WTC11 (cell line): ENCODE measurements around the gene PMEPA1.

Experiments
- ATF3 ChIP-seq: sonication (generic); formaldehyde crosslinking; conservative IDR thresholded peaks from 2 replicates; pipeline ENCODE4 v1.8.1; 2022; ENCODE audit warnings: mild to moderate bottlenecking, missing genetic modification reagents
- CTCF ChIP-seq: fragments of 200-600 bp; IDR thresholded peaks from 2 replicates; pipeline ENCODE4 v1.8.0; 2022; ENCODE audit warnings: antibody characterized with exemption
- E2F1 ChIP-seq: sonication (generic); formaldehyde crosslinking; IDR thresholded peaks from 2 replicates; pipeline ENCODE4 v1.8.0; 2022; ENCODE audit warnings: mild to moderate bottlenecking, missing genetic modification reagents
- E2F4 ChIP-seq: sonication (generic); formaldehyde crosslinking; IDR thresholded peaks from 2 replicates; pipeline ENCODE4 v1.8.1; 2022; ENCODE audit warnings: low read depth, mild to moderate bottlenecking, moderate library complexity, missing genetic modification reagents, borderline replicate concordance
- IRF2 ChIP-seq: sonication (generic); formaldehyde crosslinking; IDR thresholded peaks from 2 replicates; pipeline ENCODE4 v1.8.0; 2022; ENCODE audit warnings: low read depth, missing genetic modification reagents, borderline replicate concordance
- JUN ChIP-seq: sonication (generic); formaldehyde crosslinking; IDR thresholded peaks from 2 replicates; pipeline ENCODE4 v1.8.0; 2023; ENCODE audit warnings: mild to moderate bottlenecking, missing genetic modification reagents
- NR3C1 ChIP-seq: sonication (generic); formaldehyde crosslinking; conservative IDR thresholded peaks from 2 replicates; pipeline ENCODE4 v1.8.1; 2023; ENCODE audit warnings: low read depth, mild to moderate bottlenecking, missing genetic modification reagents
- TP53 ChIP-seq: sonication (generic); formaldehyde crosslinking; IDR thresholded peaks from 2 replicates; pipeline ENCODE4 v1.8.1; 2023; ENCODE audit warnings: mild to moderate bottlenecking, missing genetic modification reagents
- USF1 ChIP-seq: sonication (generic); formaldehyde crosslinking; IDR thresholded peaks from 2 replicates; pipeline ENCODE4 v1.8.0; 2022; ENCODE audit warnings: mild to moderate bottlenecking, missing genetic modification reagents
- ZNF263 ChIP-seq: sonication (generic); formaldehyde crosslinking; IDR thresholded peaks from 2 replicates; pipeline ENCODE4 v1.8.1; 2022; ENCODE audit warnings: low read depth, mild to moderate bottlenecking, moderate library complexity, missing genetic modification reagents
- ZNF423 ChIP-seq: fragments of 250-450 bp; sonication (Bioruptor Pico); IDR thresholded peaks from 2 replicates; pipeline ENCODE4 v2.1.2; 2022; ENCODE audit warnings: mild to moderate bottlenecking, moderate library complexity

- no peak for TF ChIP-seq ZNF423 (CRISPR knock-in tag)
- no peak for TF ChIP-seq CTCF
- no peak for TF ChIP-seq JUN (CRISPR knock-in tag)
- TF ChIP-seq TP53 (CRISPR knock-in tag): no peak
- no peak for TF ChIP-seq IRF2 (CRISPR knock-in tag)
- TF ChIP-seq E2F4: no peak
- TF ChIP-seq NR3C1: no peak
- no peak for TF ChIP-seq USF1 (CRISPR knock-in tag)
- no peak for TF ChIP-seq E2F1
- TF ChIP-seq ATF3 (CRISPR knock-in tag): no peak
- TF ChIP-seq ZNF263 (CRISPR knock-in tag): no peak
Observed at GRCh38 chr20:57612916-57613315, 96.9 kb downstream of the PMEPA1 start.
